Endothelial cell of umbilical vein (primary cell): Measurements from ENCODE around the gene MACO1. TPM values are rescaled to one million over a fixed set of nuclear protein-coding genes. Genes with fewer than 3 reads are reported as not detected.
A peak's percentile ranks its signal among the peaks of the same experiment; 100 is the strongest.
"Not testable (repeated sequence)": the region's sequence is repeated elsewhere in the genome, so short reads cannot be mapped to it uniquely, and the experiment has no call there.

Experiments used
- BruUV-seq: library from RNA; stranded (reverse); fragments of 400-500 nt; replicated peaks from 2 replicates; lab custom pipeline; 2021; lab: Mats Ljungman, UMichigan
- CTCF ChIA-PET: fragments of 300-600, 350-600 bp; sonication (Branson Sonifier 250); formaldehyde crosslinking; loops from one replicate; lab custom pipeline; 2021; ENCODE audit warnings: antibody characterized with exemption, inconsistent platforms; lab: Charles Lee
- POLR2A ChIA-PET: fragments of 300-600, 350-600 bp; sonication (Branson Sonifier 250); formaldehyde crosslinking; loops from one replicate; lab custom pipeline; 2021; ENCODE audit warnings: antibody characterized with exemption, inconsistent platforms; lab: Charles Lee
- DNase-seq: peaks from one replicate; pipeline ENCODE4 v3.0.0-alpha.2; 2011; ENCODE audit warnings: low read depth, low spot score
- FAIRE-seq: peaks from 2 replicates; lab custom pipeline; 2011; peaks lifted over from hg19 to GRCh38; lab: Jason Lieb, UNC
- H2AFZ ChIP-seq: 2 replicates; pipeline ENCODE4 v1.6.0; 2012; ENCODE audit warnings: low read depth, low read length, control low read depth, inconsistent platforms
- H3K27ac ChIP-seq: 2 replicates; pipeline ENCODE4 v1.5.1; 2011; ENCODE audit warnings: low read depth, mild to moderate bottlenecking, control low read depth, low read length, moderate library complexity; ENCODE audit not compliant: insufficient read depth
- H3K27me3 ChIP-seq, 2 experiments: 2 replicates each; pipeline versions ENCODE4 v1.6.0 to v1.6.1; 2011; ENCODE audit warnings: low read length in 2 of 2, mixed read lengths in 1 of 2; ENCODE audit not compliant: control insufficient read depth in 2 of 2, insufficient read depth in 2 of 2
- H3K36me3 ChIP-seq, 2 experiments: 2 replicates in 1 of 2; 3 replicates in 1 of 2; pipeline ENCODE4 v1.5.1; 2011; ENCODE audit warnings: low read length in 2 of 2, mild to moderate bottlenecking in 1 of 2, moderate library complexity in 1 of 2; ENCODE audit not compliant: control insufficient read depth in 2 of 2, insufficient read depth in 2 of 2; ENCODE audit errors: extremely low read depth in 1 of 2
- H3K4me1 ChIP-seq: 3 replicates; pipeline ENCODE4 v1.5.1; 2011; ENCODE audit warnings: mild to moderate bottlenecking, low read length; ENCODE audit not compliant: control insufficient read depth, insufficient read depth; ENCODE audit errors: extremely low read depth
- H3K4me2 ChIP-seq: 2 replicates; pipeline ENCODE4 v1.6.1; 2011; ENCODE audit warnings: low read length, control low read depth, mixed read lengths; ENCODE audit not compliant: insufficient read depth
- H3K4me3 ChIP-seq, 3 experiments: fragments of 200-600 bp in 1 of 3; sonication (generic), shearing (Covaris generic) in 1 of 3; replicated peaks in 1 of 3; 2 replicates each; pipeline ENCODE4 v1.5.1; 2011 to 2016; ENCODE audit warnings: control low read depth in 3 of 3, low read length in 3 of 3, mild to moderate bottlenecking in 2 of 3, inconsistent platforms in 1 of 3, low read depth in 1 of 3, moderate library complexity in 1 of 3; ENCODE audit not compliant: insufficient read depth in 1 of 3
- H3K79me2 ChIP-seq: 2 replicates; pipeline ENCODE4 v1.6.0; 2012; ENCODE audit warnings: low read length, inconsistent platforms; ENCODE audit not compliant: control insufficient read depth, insufficient read depth
- H3K9ac ChIP-seq: replicated peaks from 2 replicates; pipeline ENCODE3; 2011; ENCODE audit warnings: low read length, control low read depth; ENCODE audit not compliant: insufficient read depth; ENCODE audit errors: extremely low read depth
- H3K9me1 ChIP-seq: replicated peaks from 3 replicates; pipeline ENCODE4 v1.6.0; 2011; ENCODE audit warnings: mild to moderate bottlenecking, low read length; ENCODE audit not compliant: control insufficient read depth, insufficient read depth; ENCODE audit errors: extremely low read depth
- H3K9me3 ChIP-seq: replicated peaks from 2 replicates; pipeline ENCODE4 v1.5.1; 2012; ENCODE audit warnings: low read length, inconsistent platforms; ENCODE audit not compliant: control insufficient read depth, insufficient read depth
- H4K20me1 ChIP-seq: replicated peaks from 2 replicates; pipeline ENCODE3; 2011; ENCODE audit warnings: mild to moderate bottlenecking, low read length; ENCODE audit not compliant: control insufficient read depth, insufficient read depth; ENCODE audit errors: extremely low read depth
- dilution Hi-C: fragments of 300-500 bp; cut with MboI; formaldehyde crosslinking; loops from one replicate; pipeline ENCODE4 v1.15.0; 2019; ENCODE audit warnings: low sequenced_read_pairs; ENCODE audit not compliant: extremely low pct_ligation_motif_present
- intact Hi-C: fragments of 100-400 bp; cut with micrococcal nuclease; formaldehyde crosslinking; loops from one replicate; pipeline ENCODE4 v1.10.0; 2022
- polyA plus RNA-seq, 4 experiments: library from polyadenylated mRNA; depleted of rRNA in 3 of 4; stranded (reverse) in 3 of 4; unstranded in 1 of 4; fragments of >200 nt; gene quantifications; 2 replicates each; pipeline versions ENCODE4 v1.2.1 to v1.2.3, GENCODE V29; 2011 to 2012; ENCODE audit warnings: missing spikeins in 1 of 4
- total RNA-seq: library from RNA; stranded (reverse); gene quantifications from 2 replicates; pipeline ENCODE4 v1.2.3, GENCODE V29; 2021

Gene MACO1
- total and polyA plus RNA-seq, 2 donors (not counting 3 experiments of a cell fraction or from before 2014, with no cell fraction given), result 7.7 to 24.4 TPM

DNA sequence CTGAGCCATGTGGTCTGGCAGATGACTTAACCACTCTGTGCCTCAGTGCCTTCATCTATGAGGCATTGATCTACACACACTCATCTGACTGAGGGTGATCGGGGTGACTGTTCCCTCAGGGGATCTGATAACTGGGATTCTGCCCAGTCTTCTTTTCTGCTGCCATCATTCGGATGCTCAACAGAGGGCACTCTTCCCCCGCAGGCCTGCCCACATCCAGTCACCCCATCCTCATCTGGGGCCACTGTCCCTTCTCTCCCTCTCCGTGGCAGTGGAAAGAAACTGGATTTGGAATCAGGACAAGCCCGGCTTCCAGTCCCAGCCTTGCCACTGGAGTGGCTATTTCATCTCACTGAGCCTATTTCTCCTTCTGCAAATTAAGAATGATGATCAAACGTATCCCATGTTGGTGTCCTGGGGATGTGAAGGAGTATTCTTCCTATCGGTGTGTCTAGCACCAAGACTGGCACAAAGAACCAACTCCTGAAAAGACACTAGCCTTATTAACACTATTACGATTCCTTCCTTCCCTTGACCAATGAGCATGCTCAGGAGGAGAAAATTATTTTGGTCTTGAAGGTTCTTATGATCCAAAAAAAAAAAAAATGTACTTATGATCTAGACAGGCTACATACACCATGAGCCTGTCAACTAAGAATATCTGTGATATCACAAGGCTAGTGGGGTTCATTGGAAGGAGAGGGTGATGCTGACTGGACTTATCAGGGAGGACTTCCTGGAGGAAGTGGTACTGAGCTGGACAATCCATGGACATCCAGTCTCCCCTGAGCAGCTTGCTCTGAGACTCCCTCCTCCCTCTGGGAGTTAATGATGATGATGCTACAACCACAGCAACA, 27.5 kb upstream of the MACO1 start:
- dilution Hi-C loops, result not testable (repeated sequence)

DNA sequence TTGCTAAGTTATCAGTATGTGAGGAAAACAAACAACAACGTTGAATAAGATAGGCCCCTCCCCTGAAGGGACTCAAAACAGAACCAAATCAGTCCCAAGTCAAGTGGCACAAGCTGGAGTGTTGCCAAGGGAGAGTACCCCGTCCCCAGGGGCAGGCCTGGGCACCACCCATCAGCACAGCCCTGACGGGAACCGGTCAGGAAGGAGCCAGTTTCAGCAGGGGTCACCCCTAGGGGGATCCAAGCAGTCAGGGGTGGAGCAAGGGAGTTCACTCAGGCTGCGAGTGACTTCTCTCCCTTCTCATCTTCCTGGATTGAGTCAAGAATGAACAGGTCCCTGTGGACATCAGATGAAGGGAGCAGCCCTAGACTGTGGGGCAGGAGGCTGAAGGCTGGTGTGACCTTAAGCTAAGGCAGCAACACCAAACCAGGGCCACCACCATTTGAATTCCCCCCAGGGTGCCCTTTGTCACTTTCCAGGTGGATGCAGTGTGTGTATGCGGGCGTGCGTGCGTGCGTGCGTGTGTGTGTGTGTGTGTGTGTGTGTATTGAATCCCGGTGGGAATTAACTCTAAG, 24.9 kb upstream of the MACO1 start:
- H3K9me1 ChIP-seq, H3K36me3 ChIP-seq, H3K4me2 ChIP-seq, FAIRE-seq, H2AFZ ChIP-seq, H3K4me3 ChIP-seq, H3K79me2 ChIP-seq, BruUV-seq, dilution Hi-C loops, DNase-seq, H3K4me1 ChIP-seq, intact Hi-C loops, H3K9me3 ChIP-seq, H3K27me3 ChIP-seq, H4K20me1 ChIP-seq, H3K27ac ChIP-seq, H3K9ac ChIP-seq: not testable (repeated sequence)
- CTCF ChIA-PET, result interaction anchor here (0.7 kb wide), 1 partner anchor 119 kb away, joined by 4 read pairs; no protein-coding TSS in a partner anchor
- POLR2A ChIA-PET, result interaction anchor here (0.7 kb wide), 1 partner anchor 119 kb away, joined by 3 read pairs; no protein-coding TSS in a partner anchor

More for the DNA sequence above, 27.5 kb upstream of the MACO1 start:
- DNase-seq, H3K27me3 ChIP-seq, H3K4me3 ChIP-seq, H3K36me3 ChIP-seq, H3K4me2 ChIP-seq, H3K9me1 ChIP-seq, H4K20me1 ChIP-seq, H3K9ac ChIP-seq, H3K4me1 ChIP-seq, POLR2A ChIA-PET, H3K27ac ChIP-seq, H2AFZ ChIP-seq, H3K9me3 ChIP-seq, BruUV-seq, H3K79me2 ChIP-seq: not testable (repeated sequence)
- FAIRE-seq, result peak; percentile 96
- CTCF ChIA-PET, result interaction anchor here (0.8 to 1.0 kb wide), 2 partner anchors 84 to 118 kb away, joined by 4 to 5 read pairs; no protein-coding TSS in a partner anchor
- intact Hi-C loops, result loop anchor here (2.0 to 5.0 kb wide), 2 partner anchors 116 to 118 kb away; no protein-coding TSS in a partner anchor

DNA sequence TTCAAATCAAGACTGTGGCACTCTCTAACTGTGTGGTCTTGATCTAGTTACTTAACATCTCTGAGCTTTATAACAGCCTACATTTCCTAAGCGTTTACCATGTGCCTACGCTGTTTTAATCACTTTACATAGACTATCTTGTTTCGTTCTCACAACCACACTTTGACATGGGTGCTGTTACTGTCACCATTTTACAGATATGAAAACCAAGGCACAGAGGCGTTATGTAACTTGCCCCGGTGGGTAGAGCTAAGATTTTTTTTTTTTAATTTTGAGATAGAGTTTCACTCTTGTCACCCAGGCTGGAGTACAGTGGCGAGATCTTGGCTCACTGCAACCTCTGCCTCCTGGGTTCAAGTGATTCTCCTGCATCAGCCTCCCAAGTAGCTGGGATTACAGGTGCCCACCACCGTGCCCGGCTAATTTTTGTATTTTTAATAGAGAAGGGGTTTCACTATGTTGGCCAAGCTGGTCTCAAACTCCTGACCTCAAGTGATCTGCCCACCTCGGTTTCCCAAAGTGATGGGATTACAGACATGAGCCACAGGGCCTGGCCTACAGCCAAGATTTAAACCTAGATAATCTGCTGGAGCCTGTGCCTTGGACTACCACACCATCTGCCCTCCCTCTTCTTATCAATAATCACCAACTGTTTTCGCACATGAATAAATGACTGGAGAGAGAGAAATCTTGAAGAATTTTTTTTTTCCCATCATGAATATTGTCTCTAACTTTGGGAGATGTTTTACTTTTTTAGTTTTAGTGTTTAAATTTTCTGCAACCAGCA, 20.9 kb upstream of the MACO1 start:
- H4K20me1 ChIP-seq, DNase-seq, H3K9ac ChIP-seq, H3K4me2 ChIP-seq, H3K9me1 ChIP-seq, CTCF ChIA-PET, H3K27ac ChIP-seq, POLR2A ChIA-PET, H3K27me3 ChIP-seq, BruUV-seq, H3K79me2 ChIP-seq, H3K36me3 ChIP-seq, H3K4me3 ChIP-seq, H3K9me3 ChIP-seq, H3K4me1 ChIP-seq, H2AFZ ChIP-seq, dilution Hi-C loops: not testable (repeated sequence)
- intact Hi-C loops, result loop anchor here (5.0 kb wide), 1 partner anchor 128 kb away; no protein-coding TSS in a partner anchor
- peak; percentile 46 for FAIRE-seq
